IPS-18a (cell line): ENCODE measurements around the gene SNX33.
A peak's percentile ranks its signal among the peaks of the same experiment; 100 is the strongest.

Source experiments
- H3K27ac ChIP-seq: one replicate; pipeline ENCODE4 v1.5.1; 2013; ENCODE audit warnings: low read length
- H3K27me3 ChIP-seq: one replicate; pipeline ENCODE4 v1.6.1; 2013; ENCODE audit warnings: mild to moderate bottlenecking, low read length; ENCODE audit not compliant: control insufficient read depth, insufficient read depth
- H3K36me3 ChIP-seq: one replicate; pipeline ENCODE4 v1.6.1; 2013; ENCODE audit warnings: low read depth, low read length; ENCODE audit not compliant: control insufficient read depth
- H3K4me1 ChIP-seq: one replicate; pipeline ENCODE4 v1.6.1; 2013; ENCODE audit warnings: low read depth, low read length; ENCODE audit not compliant: control insufficient read depth
- H3K4me3 ChIP-seq: one replicate; pipeline ENCODE4 v1.5.1; 2013; ENCODE audit warnings: low read length
- H3K9ac ChIP-seq: one replicate; pipeline ENCODE4 v1.6.1; 2013; ENCODE audit warnings: mild to moderate bottlenecking, low read length, moderate library complexity
- H3K9me3 ChIP-seq: one replicate; pipeline ENCODE4 v1.6.1; 2013; ENCODE audit warnings: low read depth, low read length; ENCODE audit not compliant: control insufficient read depth

Gene SNX33

GRCh38 chr15:75647370-75648155 is at the start of gene SNX33:
Gene SNX33 (plus strand): TSS chr15:75647912. CDS start chr15:75649103, 1,191 bp downstream.
- Histone ChIP-seq H3K4me3 (peak within 1 kb of the TSS; percentile 77), H3K9ac (peak within 1 kb of the TSS; percentile 83), H3K27me3 (peaks cover 21% of the 10 kb centered on the region), H3K36me3 (peaks cover 3% of the 10 kb centered on the region), H3K4me1 (peaks cover 16% of the 10 kb centered on the region), H3K9me3 (no peaks in the 10 kb centered on the region), H3K27ac (peak within 1 kb of the TSS; percentile 28)

- Histone ChIP-seq H3K4me1 (no peaks in the 10 kb centered on the region), H3K27ac (no peak overlapping the region), H3K36me3 (peaks cover 20% of the 10 kb centered on the region), H3K27me3 (no peaks in the 10 kb centered on the region), H3K9me3 (no peaks in the 10 kb centered on the region), H3K9ac (no peak overlapping the region), H3K4me3 (no peak overlapping the region)
Measured at GRCh38 chr15:75598361-75598760, 49.4 kb upstream of the SNX33 start.

- Histone ChIP-seq H3K9ac (no peak overlapping the region), H3K9me3 (no peaks in the 10 kb centered on the region), H3K27ac (no peak overlapping the region), H3K4me1 (no peaks in the 10 kb centered on the region), H3K4me3 (no peak overlapping the region), H3K27me3 (no peaks in the 10 kb centered on the region), H3K36me3 (peaks cover 25% of the 10 kb centered on the region)
Measured at GRCh38 chr15:75599401-75599800, 48.3 kb upstream of the SNX33 start.

- no peak overlapping the region for H3K4me3 ChIP-seq
Measured at GRCh38 chr15:75606026-75606425, 41.7 kb upstream of the SNX33 start.

GRCh38 chr15:75606711-75607699 is 40.7 kb upstream of the SNX33 start:
- Histone ChIP-seq H3K9ac (no peak overlapping the region), H3K9me3 (no peaks in the 10 kb centered on the region), H3K36me3 (peaks cover 46% of the 10 kb centered on the region), H3K4me3 (no peak overlapping the region), H3K27me3 (no peaks in the 10 kb centered on the region), H3K4me1 (no peaks in the 10 kb centered on the region), H3K27ac (no peak overlapping the region)

More at GRCh38 chr15:75606026-75606425, 41.7 kb upstream of the SNX33 start:
- no peaks in the 10 kb centered on the region for H3K4me1 ChIP-seq
- H3K36me3 ChIP-seq: peaks cover 47% of the 10 kb centered on the region
- H3K9me3 ChIP-seq: no peaks in the 10 kb centered on the region
- no peak overlapping the region for H3K9ac ChIP-seq
- no peaks in the 10 kb centered on the region for H3K27me3 ChIP-seq
- no peak overlapping the region for H3K27ac ChIP-seq

GRCh38 chr15:75616766-75617165 is 30.9 kb upstream of the SNX33 start:
- no peaks in the 10 kb centered on the region for H3K4me1 ChIP-seq
- no peak overlapping the region for H3K4me3 ChIP-seq
- peaks cover 43% of the 10 kb centered on the region for H3K36me3 ChIP-seq
- H3K9ac ChIP-seq: no peak overlapping the region
- H3K27me3 ChIP-seq: no peaks in the 10 kb centered on the region
- H3K27ac ChIP-seq: no peak overlapping the region
- no peaks in the 10 kb centered on the region for H3K9me3 ChIP-seq

- no peaks in the 10 kb centered on the region for H3K27me3 ChIP-seq
- no peak overlapping the region for H3K9ac ChIP-seq
- peaks cover 30% of the 10 kb centered on the region for H3K36me3 ChIP-seq
- no peaks in the 10 kb centered on the region for H3K9me3 ChIP-seq
- H3K4me1 ChIP-seq: no peaks in the 10 kb centered on the region
- H3K4me3 ChIP-seq: no peak overlapping the region
- H3K27ac ChIP-seq: no peak overlapping the region
Measured at GRCh38 chr15:75620058-75620820, 27.5 kb upstream of the SNX33 start.

- Histone ChIP-seq H3K9ac (no peak overlapping the region), H3K9me3 (no peaks in the 10 kb centered on the region), H3K27me3 (no peaks in the 10 kb centered on the region), H3K36me3 (peaks cover 30% of the 10 kb centered on the region), H3K4me1 (no peaks in the 10 kb centered on the region), H3K27ac (no peak overlapping the region), H3K4me3 (no peak overlapping the region)
Measured at GRCh38 chr15:75620841-75621391, 26.8 kb upstream of the SNX33 start.

- Histone ChIP-seq H3K36me3 (peaks cover 17% of the 10 kb centered on the region), H3K27me3 (no peaks in the 10 kb centered on the region), H3K4me1 (peaks cover 7% of the 10 kb centered on the region), H3K4me3 (no peak overlapping the region), H3K27ac (no peak overlapping the region), H3K9ac (no peak overlapping the region), H3K9me3 (no peaks in the 10 kb centered on the region)
Measured at GRCh38 chr15:75622505-75622904, 25.2 kb upstream of the SNX33 start.

- Histone ChIP-seq H3K36me3 (no peaks in the 10 kb centered on the region), H3K4me1 (peaks cover 7% of the 10 kb centered on the region)
Measured at GRCh38 chr15:75625542-75626347, 22.0 kb upstream of the SNX33 start, which contains the start of gene SNUPN. Gene SNUPN (minus strand): TSS chr15:75625725. CDS start chr15:75621051, 4,674 bp downstream.

More at GRCh38 chr15:75625542-75626347, 22.0 kb upstream of the SNX33 start, which contains the start of gene SNUPN:
- H3K9me3 ChIP-seq: no peaks in the 10 kb centered on the region
- peak within 1 kb of the TSS; percentile 97 for H3K27ac ChIP-seq
- H3K27me3 ChIP-seq: no peaks in the 10 kb centered on the region
- H3K9ac ChIP-seq: peak within 1 kb of the TSS; percentile 95
- H3K4me3 ChIP-seq: peak within 1 kb of the TSS; percentile 98
